ENCODE measurements around the gene SVBP.

Gene SVBP

GRCh38 chr1:42853116-42853884 lies 36.1 kb upstream of the SVBP start:
- DNase-seq (ENCODE audit: low spot score) (no peak), ATAC-seq (ENCODE audit: low read depth) (no peak)
- no peaks in the 10 kb centered on the region for H3K4me1 ChIP-seq (ENCODE audit: insufficient read depth, poor library complexity, severe bottlenecking)
- no peak overlapping the region for H3K4me3 ChIP-seq (ENCODE audit: severe bottlenecking)
- no peak overlapping the region for H3K27ac ChIP-seq (ENCODE audit: poor library complexity, severe bottlenecking)
- no peak for TF ChIP-seq CTCF (IDR thresholded peaks at IDR 0.05; ENCODE audit: poor library complexity, severe bottlenecking)
- H3K9me3 ChIP-seq (ENCODE audit: severe bottlenecking): no peaks in the 10 kb centered on the region
- no peaks in the 10 kb centered on the region for H3K27me3 ChIP-seq (ENCODE audit: insufficient read depth, poor library complexity, severe bottlenecking)
- H3K36me3 ChIP-seq (ENCODE audit: low read depth): peaks cover 11% of the 10 kb centered on the region; the same call in 1 of the 2 replicates

GRCh38 chr1:42852608-42852980 lies 35.4 kb upstream of the SVBP start:
- H3K27me3 ChIP-seq (ENCODE audit: insufficient read depth, poor library complexity, severe bottlenecking): no peaks in the 10 kb centered on the region
- no peaks in the 10 kb centered on the region for H3K9me3 ChIP-seq (ENCODE audit: severe bottlenecking)
- no peak for TF ChIP-seq CTCF (IDR thresholded peaks at IDR 0.05; ENCODE audit: poor library complexity, severe bottlenecking)
- no peak for DNase-seq (ENCODE audit: low spot score)
- H3K36me3 ChIP-seq (ENCODE audit: low read depth): peaks cover 11% of the 10 kb centered on the region; the same call in 1 of the 2 replicates
- no peak overlapping the region for H3K27ac ChIP-seq (ENCODE audit: poor library complexity, severe bottlenecking)
- no peak overlapping the region for H3K4me3 ChIP-seq (ENCODE audit: severe bottlenecking)
- ATAC-seq (ENCODE audit: low read depth): no peak
- no peaks in the 10 kb centered on the region for H3K4me1 ChIP-seq (ENCODE audit: insufficient read depth, poor library complexity, severe bottlenecking)

GRCh38 chr1:42851960-42852607 lies 34.9 kb upstream of the SVBP start:
- no peak overlapping the region for H3K4me3 ChIP-seq (ENCODE audit: severe bottlenecking)
- DNase-seq (ENCODE audit: low spot score): no peak
- no peaks in the 10 kb centered on the region for H3K27me3 ChIP-seq (ENCODE audit: insufficient read depth, poor library complexity, severe bottlenecking)
- no peaks in the 10 kb centered on the region for H3K4me1 ChIP-seq (ENCODE audit: insufficient read depth, poor library complexity, severe bottlenecking)
- H3K9me3 ChIP-seq (ENCODE audit: severe bottlenecking): no peaks in the 10 kb centered on the region
- H3K36me3 ChIP-seq (ENCODE audit: low read depth): peaks cover 11% of the 10 kb centered on the region; the same call in 1 of the 2 replicates
- H3K27ac ChIP-seq (ENCODE audit: poor library complexity, severe bottlenecking): no peak overlapping the region
- no peak for TF ChIP-seq CTCF (IDR thresholded peaks at IDR 0.05; ENCODE audit: poor library complexity, severe bottlenecking)
- no peak for ATAC-seq (ENCODE audit: low read depth)

- DNase-seq (ENCODE audit: low spot score) (no peak), ATAC-seq (ENCODE audit: low read depth) (no peak)
- H3K4me3 ChIP-seq (ENCODE audit: severe bottlenecking): no peak overlapping the region
- H3K4me1 ChIP-seq (ENCODE audit: insufficient read depth, poor library complexity, severe bottlenecking): no peaks in the 10 kb centered on the region
- H3K27ac ChIP-seq (ENCODE audit: poor library complexity, severe bottlenecking): no peak overlapping the region
- no peak for TF ChIP-seq CTCF (IDR thresholded peaks at IDR 0.05; ENCODE audit: poor library complexity, severe bottlenecking)
- H3K9me3 ChIP-seq (ENCODE audit: severe bottlenecking): no peaks in the 10 kb centered on the region
- no peaks in the 10 kb centered on the region for H3K27me3 ChIP-seq (ENCODE audit: insufficient read depth, poor library complexity, severe bottlenecking)
- peaks cover 11% of the 10 kb centered on the region; the same call in 1 of the 2 replicates for H3K36me3 ChIP-seq (ENCODE audit: low read depth)
Observed at GRCh38 chr1:42851420-42851819, 34.2 kb upstream of the SVBP start.

- no peak for TF ChIP-seq CTCF (IDR thresholded peaks at IDR 0.05; ENCODE audit: poor library complexity, severe bottlenecking)
- no peak for DNase-seq (ENCODE audit: low spot score)
- no peak overlapping the region for H3K27ac ChIP-seq (ENCODE audit: poor library complexity, severe bottlenecking)
Observed at GRCh38 chr1:42849944-42850343, 32.7 kb upstream of the SVBP start.

More at GRCh38 chr1:42849944-42850343, 32.7 kb upstream of the SVBP start:
- peaks cover 8% of the 10 kb centered on the region for H3K4me1 ChIP-seq (ENCODE audit: insufficient read depth, poor library complexity, severe bottlenecking)
- H3K36me3 ChIP-seq (ENCODE audit: low read depth): peaks cover 11% of the 10 kb centered on the region; the same call in 1 of the 2 replicates
- H3K27me3 ChIP-seq (ENCODE audit: insufficient read depth, poor library complexity, severe bottlenecking): no peaks in the 10 kb centered on the region
- no peaks in the 10 kb centered on the region for H3K9me3 ChIP-seq (ENCODE audit: severe bottlenecking)
- no peak for ATAC-seq (ENCODE audit: low read depth)
- H3K4me3 ChIP-seq (ENCODE audit: severe bottlenecking): no peak overlapping the region

Measured in RWPE2 (cell line).